Measurements from ENCODE around the gene NFYC.

Gene NFYC

GRCh38 chr1:40794974-40795715, 103.6 kb downstream of the NFYC start:
- Histone ChIP-seq H3K27me3 (ENCODE audit: low read depth) (no peaks in the 10 kb centered on the region), H3K4me3 (no peak overlapping the region), H3K4me1 (no peaks in the 10 kb centered on the region), H3K9me3 (no peaks in the 10 kb centered on the region), H3K36me3 (replicated peaks) (no peaks in the 10 kb centered on the region)
- in situ Hi-C loops (cut with MboI; ENCODE audit: low sequenced_read_pairs): no loop called here
- DNase-seq (ENCODE audit: low spot score in 2 of 2): no peak

- H3K4me3 ChIP-seq: no peak overlapping the region
- no peak for DNase-seq (ENCODE audit: low spot score in 2 of 2)
- no peaks in the 10 kb centered on the region for H3K4me1 ChIP-seq
- no peaks in the 10 kb centered on the region for H3K27me3 ChIP-seq (ENCODE audit: low read depth)
- H3K36me3 ChIP-seq (replicated peaks): no peaks in the 10 kb centered on the region
- no peaks in the 10 kb centered on the region for H3K9me3 ChIP-seq
- in situ Hi-C loops (cut with MboI; ENCODE audit: low sequenced_read_pairs): no loop called here
Observed at GRCh38 chr1:40795811-40796586, 104.5 kb downstream of the NFYC start.

- no peak overlapping the region for H3K4me3 ChIP-seq
- no peaks in the 10 kb centered on the region for H3K36me3 ChIP-seq (replicated peaks)
- peaks cover 7% of the 10 kb centered on the region for H3K4me1 ChIP-seq
- no peak for DNase-seq (ENCODE audit: low spot score in 2 of 2)
- in situ Hi-C loops (cut with MboI; ENCODE audit: low sequenced_read_pairs): no loop called here
- no peaks in the 10 kb centered on the region for H3K27me3 ChIP-seq (ENCODE audit: low read depth)
- no peaks in the 10 kb centered on the region for H3K9me3 ChIP-seq
Observed at GRCh38 chr1:40796939-40797667, 105.6 kb downstream of the NFYC start.

DNA sequence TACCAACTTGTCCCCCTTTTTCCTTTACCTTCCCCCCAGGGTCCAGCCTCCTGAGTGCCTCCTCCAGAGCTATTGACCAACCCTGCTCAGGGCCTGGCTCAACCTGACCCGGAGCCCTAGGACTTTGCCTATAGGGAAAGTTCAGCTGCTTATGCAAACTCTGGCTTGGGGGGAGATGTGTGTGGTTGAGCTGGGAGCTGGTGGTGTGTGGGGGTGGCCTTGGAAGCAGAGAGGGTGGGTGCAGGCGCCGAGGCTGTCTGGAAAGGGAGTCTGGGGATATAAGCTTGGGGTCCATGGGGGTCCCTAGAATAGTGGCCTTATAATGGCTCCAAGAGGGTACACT, 106.1 kb downstream of the NFYC start:
- no peak overlapping the region for H3K4me3 ChIP-seq
- in situ Hi-C loops (cut with MboI; ENCODE audit: low sequenced_read_pairs): no loop called here
- peaks cover 8% of the 10 kb centered on the region for H3K4me1 ChIP-seq

DNA sequence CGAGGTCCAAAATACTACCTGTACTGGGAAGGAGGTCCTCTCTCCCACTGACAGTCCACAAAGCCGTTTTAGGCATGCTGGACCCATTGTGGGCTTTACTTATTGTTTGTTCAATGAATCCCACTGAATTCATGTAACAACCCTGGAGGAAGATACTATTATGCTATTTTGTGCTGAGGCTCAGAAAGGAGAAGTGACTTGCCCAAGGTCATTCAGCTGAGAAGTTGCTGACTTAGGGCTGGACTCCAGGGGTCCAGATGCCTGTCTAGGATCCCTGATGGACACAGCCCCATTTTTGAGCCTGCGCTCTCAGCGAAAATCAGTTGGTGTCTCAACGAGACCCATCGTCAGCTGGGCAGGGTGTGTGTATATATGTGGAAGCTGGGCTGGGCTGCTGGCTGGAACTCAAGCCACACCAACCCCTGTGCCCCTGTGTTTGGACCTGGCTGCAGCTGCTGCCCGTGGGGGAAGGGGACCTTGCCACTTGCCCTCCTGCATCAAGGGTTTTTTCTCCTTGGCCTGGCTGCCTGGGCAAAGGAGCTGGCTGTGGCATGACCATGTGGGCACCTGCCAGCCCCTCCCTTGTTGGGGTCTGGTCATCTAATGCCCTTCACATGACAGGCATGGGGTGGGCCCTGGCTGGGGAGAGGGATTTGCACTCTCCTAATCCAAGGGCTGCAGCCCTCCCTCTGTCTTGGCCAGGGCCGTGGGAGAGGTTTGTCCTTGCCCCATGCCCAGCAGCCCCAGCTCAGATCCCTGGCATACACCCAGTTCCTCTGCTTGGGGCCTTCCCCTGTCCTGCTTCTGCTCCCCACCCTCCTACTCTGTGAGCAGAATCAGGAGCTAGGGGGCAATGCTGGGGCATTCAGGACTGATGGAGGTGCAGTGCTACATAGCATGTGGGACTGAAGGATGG, 107.1 kb downstream of the NFYC start:
- Histone ChIP-seq H3K27me3 (ENCODE audit: low read depth) (no peaks in the 10 kb centered on the region), H3K4me1 (peaks cover 8% of the 10 kb centered on the region), H3K4me3 (no peak overlapping the region), H3K36me3 (replicated peaks) (no peaks in the 10 kb centered on the region), H3K9me3 (no peaks in the 10 kb centered on the region)
- no peak for DNase-seq (ENCODE audit: low spot score in 2 of 2)
- in situ Hi-C loops (cut with MboI; ENCODE audit: low sequenced_read_pairs): no loop called here

More for the DNA sequence above, 106.1 kb downstream of the NFYC start:
- no peak for DNase-seq (ENCODE audit: low spot score in 2 of 2)
- no peaks in the 10 kb centered on the region for H3K27me3 ChIP-seq (ENCODE audit: low read depth)
- H3K9me3 ChIP-seq: no peaks in the 10 kb centered on the region
- H3K36me3 ChIP-seq (replicated peaks): no peaks in the 10 kb centered on the region

DNA sequence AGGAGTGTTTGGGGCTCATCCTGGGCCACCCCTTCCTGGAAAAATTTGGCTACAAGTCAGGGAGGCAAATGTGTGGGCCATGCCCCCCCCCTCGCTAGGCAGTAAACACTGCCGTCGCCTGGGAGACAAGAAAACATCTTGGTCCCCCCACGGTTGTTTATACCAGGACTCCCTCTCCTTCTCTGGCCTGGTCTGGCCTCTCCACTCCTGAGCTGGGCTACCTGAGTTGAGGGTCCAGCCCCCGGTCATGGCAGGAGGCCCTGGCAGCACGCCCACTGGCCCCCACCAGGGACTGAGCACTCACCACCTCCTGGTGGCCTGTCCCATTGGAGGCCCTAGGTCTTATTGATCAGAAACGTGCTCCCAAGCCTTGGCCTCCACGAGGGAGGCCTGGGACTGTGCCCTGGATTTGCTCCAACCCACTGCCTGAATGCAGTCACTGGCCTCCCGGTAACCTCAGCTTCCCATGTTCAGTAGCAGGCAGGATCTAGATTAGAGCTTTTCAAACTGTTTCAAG, 107.9 kb downstream of the NFYC start:
- Histone ChIP-seq H3K4me3 (no peak overlapping the region), H3K9me3 (no peaks in the 10 kb centered on the region), H3K36me3 (replicated peaks) (no peaks in the 10 kb centered on the region), H3K27me3 (ENCODE audit: low read depth) (no peaks in the 10 kb centered on the region), H3K4me1 (peaks cover 8% of the 10 kb centered on the region)
- DNase-seq (ENCODE audit: low spot score in 2 of 2): no peak
- in situ Hi-C loops (cut with MboI; ENCODE audit: low sequenced_read_pairs): no loop called here

- H3K4me1 ChIP-seq: peaks cover 8% of the 10 kb centered on the region
- in situ Hi-C loops (cut with MboI; ENCODE audit: low sequenced_read_pairs): no loop called here
- H3K9me3 ChIP-seq: no peaks in the 10 kb centered on the region
- no peaks in the 10 kb centered on the region for H3K27me3 ChIP-seq (ENCODE audit: low read depth)
- peak overlapping the region; percentile 10; the same call in 1 of the 2 replicates for H3K4me3 ChIP-seq
- H3K36me3 ChIP-seq (replicated peaks): no peaks in the 10 kb centered on the region
- no peak for DNase-seq (ENCODE audit: low spot score in 2 of 2)
Observed at GRCh38 chr1:40801742-40802077, 110.2 kb downstream of the NFYC start.

- in situ Hi-C loops (cut with MboI; ENCODE audit: low sequenced_read_pairs): no loop called here
- no peaks in the 10 kb centered on the region for H3K36me3 ChIP-seq (replicated peaks)
Observed at GRCh38 chr1:40802078-40802741, 110.7 kb downstream of the NFYC start.

GRCh38 chr1:40802742-40803113, 111.2 kb downstream of the NFYC start:
- in situ Hi-C loops (cut with MboI; ENCODE audit: low sequenced_read_pairs): no loop called here
- Histone ChIP-seq H3K27me3 (ENCODE audit: low read depth) (no peaks in the 10 kb centered on the region), H3K4me3 (peak overlapping the region; percentile 12), H3K9me3 (no peaks in the 10 kb centered on the region), H3K4me1 (peaks cover 8% of the 10 kb centered on the region), H3K36me3 (replicated peaks) (no peaks in the 10 kb centered on the region)
- DNase-seq (ENCODE audit: low spot score in 2 of 2): no peak

More at GRCh38 chr1:40802078-40802741, 110.7 kb downstream of the NFYC start:
- Histone ChIP-seq H3K9me3 (no peaks in the 10 kb centered on the region), H3K4me3 (peak overlapping the region; percentile 12), H3K4me1 (peaks cover 8% of the 10 kb centered on the region), H3K27me3 (ENCODE audit: low read depth) (no peaks in the 10 kb centered on the region)
- DNase-seq (ENCODE audit: low spot score in 2 of 2): peak; percentile 79 to 92

DNA sequence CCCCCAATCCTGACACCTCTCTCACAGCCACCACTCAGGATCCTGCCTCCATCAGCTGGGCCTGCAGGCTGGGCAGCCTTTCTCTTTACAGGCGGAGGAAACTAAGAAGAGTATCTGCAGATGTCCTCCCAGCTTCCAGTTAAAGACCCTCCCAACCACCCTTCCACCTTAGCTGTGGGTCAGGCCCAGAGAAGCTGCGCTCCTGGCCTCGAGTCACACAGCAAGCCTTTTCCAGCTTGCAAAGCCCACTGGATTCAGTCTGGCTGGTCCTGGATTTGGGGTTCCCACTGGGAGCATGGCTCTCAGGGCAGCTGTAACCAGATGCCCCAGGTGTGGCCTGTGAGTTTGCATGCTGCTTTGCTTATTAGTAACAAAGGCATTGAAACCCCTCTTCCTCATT, 111.9 kb downstream of the NFYC start:
- in situ Hi-C loops (cut with MboI; ENCODE audit: low sequenced_read_pairs): no loop called here
- DNase-seq (ENCODE audit: low spot score in 2 of 2): no peak
- no peaks in the 10 kb centered on the region for H3K27me3 ChIP-seq (ENCODE audit: low read depth)
- H3K9me3 ChIP-seq: no peaks in the 10 kb centered on the region
- H3K36me3 ChIP-seq (replicated peaks): no peaks in the 10 kb centered on the region
- peaks cover 8% of the 10 kb centered on the region for H3K4me1 ChIP-seq
- no peak overlapping the region for H3K4me3 ChIP-seq

DNA sequence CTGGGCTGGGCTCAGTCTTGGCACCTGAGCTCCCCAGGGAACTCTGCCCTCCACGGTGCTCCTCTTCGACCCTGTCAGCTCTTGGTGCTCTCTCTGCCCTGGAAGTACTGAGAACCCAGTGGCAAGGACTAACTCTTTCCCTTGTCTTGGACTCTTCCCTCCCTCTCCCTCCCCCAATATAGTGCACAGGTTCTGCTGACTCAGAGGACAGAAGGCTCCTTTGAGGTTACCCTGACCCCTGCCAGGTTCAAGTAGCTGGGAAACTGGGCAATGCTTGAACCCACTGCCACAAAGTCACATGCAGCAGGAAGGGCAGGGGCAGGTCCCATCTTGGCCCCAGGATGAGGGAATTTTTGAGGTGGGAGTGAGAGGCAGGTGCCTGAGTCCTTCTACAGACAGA, 112.4 kb downstream of the NFYC start:
- Histone ChIP-seq H3K4me3 (no peak overlapping the region), H3K4me1 (peaks cover 8% of the 10 kb centered on the region), H3K27me3 (ENCODE audit: low read depth) (no peaks in the 10 kb centered on the region), H3K36me3 (replicated peaks) (no peaks in the 10 kb centered on the region), H3K9me3 (no peaks in the 10 kb centered on the region)
- in situ Hi-C loops (cut with MboI; ENCODE audit: low sequenced_read_pairs): no loop called here
- DNase-seq (ENCODE audit: low spot score in 2 of 2): no peak

GRCh38 chr1:40806240-40806639, 114.7 kb downstream of the NFYC start:
- DNase-seq (ENCODE audit: low spot score in 2 of 2): no peak
- H3K4me1 ChIP-seq: peaks cover 8% of the 10 kb centered on the region
- H3K4me3 ChIP-seq: no peak overlapping the region
- in situ Hi-C loops (cut with MboI; ENCODE audit: low sequenced_read_pairs): no loop called here
- no peaks in the 10 kb centered on the region for H3K36me3 ChIP-seq (replicated peaks)
- no peaks in the 10 kb centered on the region for H3K27me3 ChIP-seq (ENCODE audit: low read depth)
- no peaks in the 10 kb centered on the region for H3K9me3 ChIP-seq
